Fibroblast of lung (primary cell): ENCODE measurements around the gene C10orf90.
"Not testable (repeated sequence)": the region's sequence is repeated elsewhere in the genome, so short reads cannot be mapped to it uniquely, and the experiment has no call there.

Experiments used
- CTCF ChIP-seq, 2 donors: IDR thresholded peaks in 1 of 2; conservative IDR thresholded peaks in 1 of 2; 1 replicate in 1 of 2; 2 replicates in 1 of 2; pipeline ENCODE4 v1.5.1; 2011 to 2012; ENCODE audit warnings: low read length in 2 of 2, control low read depth in 1 of 2, inconsistent platforms in 1 of 2, low read depth in 1 of 2, mild to moderate bottlenecking in 1 of 2
- EZH2 ChIP-seq: IDR thresholded peaks from 2 replicates; pipeline ENCODE4 v1.5.1; 2012; ENCODE audit warnings: low read length, control low read depth, mild to moderate bottlenecking; ENCODE audit errors: missing control alignments

- not testable (repeated sequence) for TF ChIP-seq CTCF (conservative IDR thresholded peaks at IDR 0.05 in 1 of 2, IDR thresholded peaks at IDR 0.05 in 1 of 2; ENCODE audit: low read depth in 1 of 2, low read length in 2 of 2); EZH2
Measured at GRCh38 chr10:126379166-126379565, 291.3 kb downstream of the C10orf90 start.
